OCI-LY7 (cell line): ENCODE data around the gene GNG12.

Source experiments
- CTCF ChIP-seq: fragments of 200-600 bp; sonication (generic); conservative IDR thresholded peaks from 2 replicates; pipeline ENCODE4 v1.5.1; 2014; ENCODE audit warnings: mild to moderate bottlenecking, antibody characterized with exemption, low read length, moderate library complexity, mixed read lengths
- EZH2phosphoT487 ChIP-seq: fragments of 200-600 bp; sonication (generic); IDR thresholded peaks from 2 replicates; pipeline ENCODE4 v1.6.1; 2018; ENCODE audit warnings: low read depth, borderline replicate concordance, mild to moderate bottlenecking, mixed run types, antibody characterized with exemption, low read length, moderate library complexity, mixed read lengths

DNA sequence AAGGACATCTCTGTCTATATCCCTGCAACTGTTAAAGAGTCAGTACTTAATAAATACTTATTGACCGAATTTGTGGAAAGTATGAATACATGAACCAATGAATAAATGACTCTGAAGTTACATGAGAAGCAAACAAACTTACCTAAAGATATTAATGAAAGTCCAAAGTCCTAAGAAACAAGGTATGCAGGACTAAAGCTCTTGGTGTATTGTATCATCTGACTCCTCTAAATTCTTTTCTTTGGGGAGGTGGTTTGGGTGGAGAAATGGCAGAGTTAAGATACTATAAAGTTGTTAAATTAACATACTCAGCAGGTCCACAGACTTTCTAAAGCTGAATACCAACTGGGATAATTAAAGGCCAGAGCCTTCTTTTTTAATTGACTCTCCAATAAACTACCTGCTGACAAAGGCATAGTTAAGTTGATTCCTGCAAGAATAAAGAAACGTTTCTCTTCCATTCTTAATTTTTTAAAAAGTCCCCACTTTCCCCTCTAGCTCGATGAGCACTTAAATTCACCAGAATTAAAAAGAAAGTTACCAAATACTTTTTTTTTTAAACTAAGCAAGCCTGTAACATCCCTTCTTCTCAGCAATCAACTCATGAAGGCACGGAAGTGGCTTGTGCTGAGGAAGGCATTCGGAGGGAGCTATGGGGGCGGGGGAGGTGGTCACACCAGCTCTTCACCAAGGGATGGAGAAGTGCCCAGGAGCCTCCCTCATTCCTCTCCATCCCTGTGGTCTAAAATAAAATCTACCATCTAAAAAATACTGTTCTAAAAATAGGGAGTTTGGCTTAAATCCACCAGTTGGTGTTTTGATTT is 87.2 kb downstream of the GNG12 start:
- TF ChIP-seq CTCF: no peak
- no peak for TF ChIP-seq EZH2phosphoT487
